Measurements from ENCODE around the gene SCAPER.

The SCAPER gene

DNA sequence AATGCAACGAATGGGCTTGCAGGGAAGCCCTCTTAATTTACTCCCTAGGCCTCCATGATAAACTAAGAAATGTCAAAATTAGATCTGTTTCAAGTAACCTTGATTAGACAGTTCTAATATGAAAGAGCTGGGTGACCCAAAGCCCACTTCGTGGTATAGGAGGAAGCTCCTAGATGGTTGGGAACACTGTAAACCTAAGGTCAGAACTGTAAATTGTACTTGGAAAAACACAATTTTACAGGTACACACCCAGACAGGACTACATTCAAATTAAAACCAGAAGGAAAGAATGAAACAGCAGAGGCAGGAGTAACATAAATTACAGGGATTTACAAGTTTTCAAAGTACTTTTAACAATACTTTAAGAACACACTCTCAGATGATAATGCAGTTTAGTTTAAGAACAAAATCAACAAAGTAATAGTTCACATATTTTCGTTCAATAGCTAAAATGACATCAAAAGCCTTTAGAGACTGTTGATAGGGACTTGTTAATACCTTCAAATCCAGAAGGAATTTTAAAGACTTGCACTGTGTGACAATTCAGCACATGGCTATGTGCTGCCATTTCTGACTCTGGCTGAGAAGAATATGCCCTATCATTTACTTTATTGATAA is 550.2 kb downstream of the SCAPER start:
- no peak for DNase-seq (ENCODE audit: low read depth, low spot score)

DNA sequence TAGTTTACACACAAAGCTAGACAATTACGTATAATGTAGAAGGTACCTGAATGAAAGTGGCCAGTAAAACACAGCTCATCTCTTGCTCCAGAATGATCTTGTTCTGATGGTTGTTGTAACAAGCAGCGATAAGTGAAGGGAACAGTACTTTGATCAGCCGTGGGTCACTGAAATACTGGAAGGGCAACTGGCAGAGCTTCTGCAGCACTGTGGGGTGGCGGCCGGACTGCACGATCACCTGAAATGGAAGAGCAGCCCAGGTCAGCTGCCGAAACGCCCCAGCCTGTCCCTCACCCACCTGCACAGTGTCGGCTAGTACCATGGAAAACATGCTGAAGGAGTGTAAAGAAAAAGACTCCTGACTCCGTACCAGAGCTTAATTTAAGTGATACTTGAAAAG is 551.2 kb downstream of the SCAPER start:
- no peak for DNase-seq (ENCODE audit: low read depth, low spot score)

DNA sequence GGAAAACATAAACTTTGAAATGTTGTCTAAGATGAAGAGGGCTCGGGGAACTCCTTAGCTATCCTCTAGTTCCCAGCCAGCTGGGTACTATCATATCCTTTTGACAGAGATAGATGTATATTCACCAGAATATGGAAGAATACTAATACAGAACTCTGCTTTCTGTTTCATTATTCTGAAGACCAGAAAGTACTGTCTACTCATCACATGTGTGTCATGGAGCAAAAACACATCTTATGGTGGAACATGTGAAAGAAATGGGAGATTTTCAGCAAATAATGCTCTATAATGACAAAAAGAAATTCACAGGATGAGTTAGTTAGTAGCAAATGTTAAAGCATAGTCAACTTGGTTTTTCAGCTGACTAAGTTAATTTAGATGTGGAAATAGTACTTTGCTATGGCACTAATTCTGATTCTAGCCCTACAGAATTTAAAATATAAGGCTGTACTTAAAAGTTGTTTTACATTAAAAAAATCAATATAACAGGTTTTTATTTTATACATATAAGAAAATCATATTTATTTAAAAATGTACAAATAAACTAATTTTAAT is 552.0 kb downstream of the SCAPER start:
- no peak for DNase-seq (ENCODE audit: low read depth, low spot score)

DNA sequence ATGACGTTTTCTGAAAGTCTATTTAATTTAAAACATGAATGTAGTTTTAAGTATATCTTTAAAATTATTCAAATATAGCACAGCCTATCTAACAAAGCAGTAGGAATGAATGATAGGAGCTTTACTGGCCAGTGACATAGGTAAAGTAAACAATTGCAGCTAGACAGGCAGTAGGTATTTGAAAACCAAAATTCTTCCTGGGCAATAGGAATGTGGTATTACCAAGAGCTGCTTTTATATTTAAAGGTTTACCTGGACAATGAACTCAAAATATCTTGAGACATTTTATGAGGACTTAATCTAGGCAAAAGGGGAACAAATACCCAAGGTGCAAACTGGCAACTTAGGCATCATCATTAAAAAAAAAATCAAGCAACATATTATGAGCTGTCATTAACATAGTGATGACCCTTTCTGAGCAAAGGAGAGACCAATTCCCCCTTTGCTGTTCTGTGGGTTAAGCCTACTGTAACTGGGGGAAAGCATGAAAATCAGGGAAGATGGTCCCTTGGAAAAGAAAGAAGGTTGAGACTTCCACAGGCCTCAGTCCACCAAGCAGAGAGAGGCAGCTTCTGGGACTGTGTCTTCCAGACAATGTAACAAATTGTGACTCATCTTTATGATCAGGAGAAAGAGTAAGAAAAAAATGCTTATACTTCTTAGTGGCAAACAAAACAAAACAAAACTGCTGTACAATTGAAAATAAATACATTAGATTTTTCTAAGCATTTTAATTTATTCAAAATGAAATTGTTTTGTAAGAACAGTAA is 555.7 kb downstream of the SCAPER start:
- no peak for DNase-seq (ENCODE audit: low read depth, low spot score)

DNA sequence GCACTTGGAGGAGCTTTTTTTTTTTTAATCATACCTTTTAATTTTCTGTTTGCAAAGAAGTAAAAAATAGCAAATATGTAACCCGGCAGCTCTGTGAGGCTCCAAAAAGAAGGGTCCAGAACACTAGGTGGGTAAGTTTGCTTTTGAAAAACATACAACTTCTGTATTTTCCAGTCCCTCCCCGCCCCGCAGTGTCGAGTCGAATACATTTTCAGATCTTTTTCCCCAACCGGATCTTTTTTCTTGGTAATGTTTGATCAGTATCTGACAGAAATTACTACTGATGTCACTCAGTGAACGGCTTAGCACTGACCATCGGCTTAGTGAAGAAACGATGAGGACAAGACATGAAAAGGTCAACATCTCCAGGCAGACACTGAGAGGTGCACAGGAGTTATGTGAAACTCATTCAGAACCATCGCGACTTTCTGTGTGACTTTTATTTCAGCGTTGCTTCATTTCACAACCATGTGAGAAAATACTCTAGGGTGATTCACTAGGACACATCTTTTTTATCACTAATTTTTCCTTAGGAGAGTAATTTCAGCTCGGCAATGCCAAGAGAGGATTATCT is 557.6 kb downstream of the SCAPER start:
- DNase-seq (ENCODE audit: low read depth, low spot score), result peak; percentile 36

DNA sequence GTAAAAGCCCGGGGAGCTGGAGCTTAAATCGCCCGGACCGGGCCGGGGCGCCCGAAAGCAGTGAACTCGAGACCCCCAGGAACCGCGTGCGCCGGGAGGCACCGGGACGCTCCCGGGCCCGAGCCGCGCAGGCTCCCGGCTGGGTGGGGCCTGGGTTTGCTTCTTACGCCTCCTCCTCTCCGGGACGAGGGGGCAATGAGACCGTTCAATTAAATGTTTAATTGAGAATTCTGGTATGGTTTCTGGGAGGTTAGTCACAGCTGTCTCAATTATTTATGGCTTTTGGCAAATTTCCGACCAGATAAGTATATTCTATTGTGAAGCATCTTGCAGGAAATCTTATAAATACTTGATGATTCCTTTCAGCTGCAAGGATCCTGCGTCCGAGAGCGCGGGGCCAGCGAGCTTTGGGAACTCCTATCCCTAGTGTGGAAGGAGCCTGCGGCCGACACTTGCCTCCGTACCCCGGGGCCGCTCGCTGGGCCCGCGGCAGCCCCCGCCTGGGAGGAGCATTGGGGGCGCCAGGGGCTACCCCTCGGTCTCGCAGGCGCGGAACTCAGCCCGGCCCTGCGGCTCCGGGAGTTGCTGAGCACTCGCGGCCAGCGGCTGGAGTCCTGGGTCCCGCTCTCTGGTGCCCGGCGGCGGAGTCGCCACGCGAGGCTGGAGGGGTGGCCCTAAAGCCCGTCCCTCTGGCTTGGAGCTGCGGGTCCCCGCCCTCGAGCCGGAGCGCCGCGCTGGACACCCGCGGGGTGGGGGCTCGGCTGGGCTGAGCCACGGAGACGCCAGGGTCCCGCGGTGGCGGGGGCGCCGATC is 558.3 kb downstream of the SCAPER start:
- peak; percentile 55 for DNase-seq (ENCODE audit: low read depth, low spot score)

DNA sequence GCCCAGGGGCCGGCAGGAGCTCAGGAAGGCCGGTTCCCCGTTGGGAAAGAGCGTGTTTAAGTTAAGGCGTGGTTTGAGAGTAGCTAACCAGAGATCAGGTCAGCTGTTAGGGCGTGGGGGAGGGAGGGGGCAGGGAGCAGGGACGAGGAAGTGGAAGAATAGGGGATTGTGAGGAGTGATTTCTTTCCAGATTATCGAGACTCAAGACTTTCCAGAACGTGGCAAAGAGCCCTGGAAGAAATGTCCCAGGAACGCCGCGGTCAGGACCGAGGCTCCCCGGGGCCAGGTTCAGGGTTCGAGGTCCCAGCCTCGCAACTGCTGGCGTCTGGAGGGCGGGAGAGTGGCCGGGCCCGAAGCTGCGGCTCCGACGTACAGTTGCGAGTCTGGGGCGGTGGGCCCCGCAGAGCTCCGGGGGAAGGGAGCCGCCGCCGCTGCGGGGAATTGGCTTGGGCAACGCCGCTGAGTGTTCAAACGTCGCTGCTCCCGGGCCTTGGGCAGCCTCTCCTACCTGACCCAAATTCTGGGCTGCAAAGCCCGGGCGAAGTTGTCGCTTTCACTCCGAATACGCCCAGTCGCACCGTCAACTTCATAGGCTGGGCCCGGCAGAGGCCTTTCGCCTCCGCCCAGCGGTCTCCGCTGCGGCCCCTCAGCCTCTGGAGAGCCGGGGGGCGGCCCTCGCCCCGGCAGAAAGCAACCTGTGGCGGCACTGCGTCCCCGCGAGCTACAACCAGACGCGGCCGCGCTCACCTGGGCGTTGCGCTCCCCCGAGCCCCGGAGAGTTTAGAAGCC is 559.1 kb downstream of the SCAPER start:
- peak; percentile 51 for DNase-seq (ENCODE audit: low read depth, low spot score)

DNA sequence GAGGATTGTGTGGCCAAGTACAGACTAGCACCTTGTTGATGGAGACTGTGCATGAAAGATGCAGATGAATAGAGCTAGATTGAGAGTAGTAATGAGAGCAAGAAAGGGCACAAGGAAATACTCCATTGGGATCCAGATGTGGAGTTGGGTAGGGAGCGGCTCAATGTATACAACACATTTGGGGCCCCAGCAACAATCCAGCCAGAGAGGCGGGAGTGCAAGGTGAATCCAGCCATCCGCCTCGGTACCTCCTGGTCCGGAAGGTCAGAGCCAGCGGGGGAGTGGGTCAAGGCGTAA is 559.6 kb downstream of the SCAPER start:
- no peak for DNase-seq (ENCODE audit: low read depth, low spot score)

DNA sequence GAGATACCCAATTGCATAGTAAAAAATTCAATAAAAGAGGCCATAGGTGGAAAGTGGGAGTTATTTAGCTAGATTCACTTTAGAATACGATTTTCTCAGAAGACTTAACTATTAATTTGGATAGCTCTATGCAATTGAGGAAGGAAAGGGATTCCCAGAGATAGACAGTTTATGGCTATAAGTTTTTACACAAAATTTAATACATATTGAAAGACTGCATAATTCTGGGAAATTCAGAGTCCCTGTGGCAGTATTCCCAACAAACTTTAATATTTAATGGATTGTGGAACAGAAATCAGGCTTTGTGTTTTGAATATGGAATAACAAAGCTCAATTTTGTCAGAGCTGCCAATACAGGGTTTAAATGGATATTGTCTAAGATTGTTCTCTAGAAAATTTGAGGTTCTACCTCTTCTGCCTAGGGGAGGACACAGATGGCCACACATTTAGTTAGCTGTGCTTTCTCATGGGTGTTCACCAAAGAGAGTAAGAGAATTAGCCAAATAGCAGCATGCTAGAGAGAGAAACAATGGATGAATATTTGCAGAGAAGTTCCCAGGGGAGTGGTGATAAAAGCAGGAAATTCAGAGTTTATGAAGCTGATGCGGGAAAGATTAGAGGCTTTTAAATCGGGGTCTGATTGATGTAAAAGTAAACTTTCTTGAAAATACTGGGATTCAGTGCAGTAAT is 560.1 kb downstream of the SCAPER start:
- DNase-seq (ENCODE audit: low read depth, low spot score), result no peak

DNA sequence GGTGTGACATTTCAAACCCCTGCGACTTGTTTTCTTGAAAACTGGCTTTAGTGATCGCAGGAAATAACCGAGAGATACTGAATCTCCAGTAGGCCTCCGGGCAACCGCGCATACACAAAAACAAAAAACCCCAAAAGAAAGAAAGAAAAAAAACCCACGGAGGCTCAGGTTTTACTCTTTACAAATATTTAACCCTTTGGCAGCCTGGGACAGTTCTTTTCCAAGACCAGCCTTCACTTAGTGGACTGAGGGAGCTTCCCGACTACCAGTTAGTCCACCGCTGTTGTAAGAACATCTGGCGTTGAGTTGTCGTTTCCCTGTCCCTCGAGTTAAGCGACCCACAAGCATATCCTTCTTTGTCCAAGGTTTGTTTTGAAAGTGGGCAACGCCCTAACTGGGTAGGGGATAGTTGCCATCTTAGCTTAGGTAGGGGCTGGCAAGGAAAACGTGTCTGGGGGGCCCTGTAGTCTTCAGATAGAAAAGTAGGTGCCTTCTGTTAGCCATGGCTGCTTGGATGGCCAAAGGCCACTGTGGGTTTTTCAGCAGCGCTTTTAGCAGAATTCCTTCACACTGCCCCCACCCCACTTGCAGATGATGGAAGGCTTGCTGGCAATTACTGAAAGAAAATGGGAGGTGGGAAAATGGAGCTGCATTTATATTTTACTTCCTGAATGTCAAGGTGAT is 561.7 kb downstream of the SCAPER start:
- DNase-seq (ENCODE audit: low read depth, low spot score), result peak; percentile 38

DNA sequence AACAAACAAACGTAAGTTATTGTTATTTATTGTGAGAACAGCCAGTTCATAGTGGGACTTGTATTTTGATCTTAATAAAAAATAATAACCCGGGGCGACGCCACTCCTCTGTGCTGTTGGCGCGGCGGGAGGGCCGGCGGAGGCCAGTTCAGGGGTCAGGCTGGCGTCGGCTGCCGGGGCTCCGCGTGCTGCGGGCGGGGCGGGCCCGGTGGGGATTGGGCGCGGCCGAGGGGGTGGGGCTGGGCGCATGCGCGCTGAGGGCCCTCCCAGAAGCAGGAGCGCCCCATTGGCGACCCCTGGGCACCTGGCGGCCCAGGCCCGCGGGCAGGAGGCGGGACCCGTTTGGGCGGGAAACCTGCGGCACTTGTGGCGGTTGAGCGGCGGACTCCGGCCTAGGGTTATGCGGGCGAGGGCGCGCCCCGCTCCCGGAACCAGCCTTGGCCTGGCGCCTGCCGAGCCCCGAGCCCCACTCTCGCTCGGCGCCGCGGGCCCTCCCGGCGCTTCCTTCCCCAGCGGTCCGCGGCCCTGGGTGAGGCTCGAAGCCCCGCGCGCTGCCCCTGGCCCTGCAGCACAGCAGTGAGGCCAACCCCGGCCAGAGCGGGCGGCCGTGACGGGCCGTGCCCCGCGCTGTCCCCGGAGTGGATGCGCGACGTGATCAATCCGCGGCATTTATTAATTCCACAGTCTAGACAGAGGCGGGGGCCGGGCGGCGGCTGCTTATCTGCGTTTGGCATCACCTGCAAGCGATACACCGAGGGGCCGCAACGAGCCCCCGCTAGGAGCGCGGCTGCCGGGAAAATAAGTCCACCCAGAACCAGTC is 562.5 kb downstream of the SCAPER start:
- peak; percentile 54 for DNase-seq (ENCODE audit: low read depth, low spot score)

DNA sequence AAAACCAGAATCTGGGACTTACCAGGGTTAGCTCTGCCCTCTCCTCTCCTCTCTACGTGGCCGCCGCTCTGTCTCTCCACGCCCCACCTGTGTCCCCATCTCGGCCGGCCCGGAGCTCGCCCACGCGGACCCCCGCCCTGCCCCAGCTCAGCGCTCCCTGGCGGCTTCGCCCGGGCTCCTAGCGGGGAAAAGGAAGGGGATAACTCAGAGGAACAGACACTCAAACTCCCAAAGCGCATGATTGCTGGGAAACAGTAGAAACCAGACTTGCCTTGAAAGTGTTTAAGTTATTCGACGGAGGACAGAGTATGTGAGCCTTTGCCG is 563.1 kb downstream of the SCAPER start:
- DNase-seq (ENCODE audit: low read depth, low spot score), result peak; percentile 53

DNA sequence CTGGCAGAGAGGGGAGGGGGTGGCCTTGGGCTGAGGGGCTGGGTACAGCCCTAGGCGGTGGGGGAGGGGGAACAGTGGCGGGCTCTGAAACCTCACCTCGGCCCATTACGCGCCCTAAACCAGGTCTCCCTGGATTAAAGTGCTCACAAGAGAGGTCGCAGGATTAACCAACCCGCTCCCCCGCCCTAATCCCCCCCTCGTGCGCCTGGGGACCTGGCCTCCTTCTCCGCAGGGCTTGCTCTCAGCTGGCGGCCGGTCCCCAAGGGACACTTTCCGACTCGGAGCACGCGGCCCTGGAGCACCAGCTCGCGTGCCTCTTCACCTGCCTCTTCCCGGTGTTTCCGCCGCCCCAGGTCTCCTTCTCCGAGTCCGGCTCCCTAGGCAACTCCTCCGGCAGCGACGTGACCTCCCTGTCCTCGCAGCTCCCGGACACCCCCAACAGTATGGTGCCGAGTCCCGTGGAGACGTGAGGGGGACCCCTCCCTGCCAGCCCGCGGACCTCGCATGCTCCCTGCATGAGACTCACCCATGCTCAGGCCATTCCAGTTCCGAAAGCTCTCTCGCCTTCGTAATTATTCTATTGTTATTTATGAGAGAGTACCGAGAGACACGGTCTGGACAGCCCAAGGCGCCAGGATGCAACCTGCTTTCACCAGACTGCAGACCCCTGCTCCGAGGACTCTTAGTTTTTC is 563.6 kb downstream of the SCAPER start:
- peak; percentile 62 for DNase-seq (ENCODE audit: low read depth, low spot score)

DNA sequence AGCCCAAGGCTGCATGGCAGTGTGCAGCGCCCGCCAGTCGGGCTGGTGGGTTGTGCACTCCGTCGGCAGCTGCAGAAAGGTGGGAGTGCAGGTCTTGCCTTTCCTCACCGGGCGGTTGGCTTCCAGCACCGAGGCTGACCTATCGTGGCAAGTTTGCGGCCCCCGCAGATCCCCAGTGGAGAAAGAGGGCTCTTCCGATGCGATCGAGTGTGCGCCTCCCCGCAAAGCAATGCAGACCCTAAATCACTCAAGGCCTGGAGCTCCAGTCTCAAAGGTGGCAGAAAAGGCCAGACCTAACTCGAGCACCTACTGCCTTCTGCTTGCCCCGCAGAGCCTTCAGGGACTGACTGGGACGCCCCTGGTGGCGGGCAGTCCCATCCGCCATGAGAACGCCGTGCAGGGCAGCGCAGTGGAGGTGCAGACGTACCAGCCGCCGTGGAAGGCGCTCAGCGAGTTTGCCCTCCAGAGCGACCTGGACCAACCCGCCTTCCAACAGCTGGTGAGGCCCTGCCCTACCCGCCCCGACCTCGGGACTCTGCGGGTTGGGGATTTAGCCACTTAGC is 564.3 kb downstream of the SCAPER start:
- peak; percentile 62 for DNase-seq (ENCODE audit: low read depth, low spot score)

DNA sequence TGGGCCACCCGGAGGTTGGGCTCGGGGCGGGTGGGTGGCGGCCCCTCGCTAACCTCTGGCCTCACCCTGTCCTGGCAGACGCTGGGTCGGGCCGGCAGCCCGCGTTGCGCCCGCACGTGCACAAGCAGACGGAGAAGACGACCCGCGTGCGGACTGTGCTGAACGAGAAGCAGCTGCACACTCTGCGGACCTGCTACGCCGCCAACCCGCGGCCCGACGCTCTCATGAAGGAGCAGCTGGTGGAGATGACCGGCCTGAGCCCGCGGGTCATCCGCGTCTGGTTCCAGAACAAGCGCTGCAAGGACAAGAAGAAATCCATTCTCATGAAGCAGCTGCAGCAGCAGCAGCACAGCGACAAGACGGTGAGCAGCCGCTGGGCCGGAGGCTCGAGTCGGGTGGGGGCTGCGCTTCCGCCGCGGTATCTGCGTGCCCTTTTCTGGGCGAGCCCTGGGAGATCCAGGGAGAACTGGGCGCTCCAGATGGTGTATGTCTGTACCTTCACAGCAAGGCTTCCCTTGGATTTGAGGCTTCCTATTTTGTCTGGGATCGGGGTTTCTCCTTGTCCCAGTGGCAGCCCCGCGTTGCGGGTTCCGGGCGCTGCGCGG is 564.8 kb downstream of the SCAPER start:
- peak; percentile 65 for DNase-seq (ENCODE audit: low read depth, low spot score)

DNA sequence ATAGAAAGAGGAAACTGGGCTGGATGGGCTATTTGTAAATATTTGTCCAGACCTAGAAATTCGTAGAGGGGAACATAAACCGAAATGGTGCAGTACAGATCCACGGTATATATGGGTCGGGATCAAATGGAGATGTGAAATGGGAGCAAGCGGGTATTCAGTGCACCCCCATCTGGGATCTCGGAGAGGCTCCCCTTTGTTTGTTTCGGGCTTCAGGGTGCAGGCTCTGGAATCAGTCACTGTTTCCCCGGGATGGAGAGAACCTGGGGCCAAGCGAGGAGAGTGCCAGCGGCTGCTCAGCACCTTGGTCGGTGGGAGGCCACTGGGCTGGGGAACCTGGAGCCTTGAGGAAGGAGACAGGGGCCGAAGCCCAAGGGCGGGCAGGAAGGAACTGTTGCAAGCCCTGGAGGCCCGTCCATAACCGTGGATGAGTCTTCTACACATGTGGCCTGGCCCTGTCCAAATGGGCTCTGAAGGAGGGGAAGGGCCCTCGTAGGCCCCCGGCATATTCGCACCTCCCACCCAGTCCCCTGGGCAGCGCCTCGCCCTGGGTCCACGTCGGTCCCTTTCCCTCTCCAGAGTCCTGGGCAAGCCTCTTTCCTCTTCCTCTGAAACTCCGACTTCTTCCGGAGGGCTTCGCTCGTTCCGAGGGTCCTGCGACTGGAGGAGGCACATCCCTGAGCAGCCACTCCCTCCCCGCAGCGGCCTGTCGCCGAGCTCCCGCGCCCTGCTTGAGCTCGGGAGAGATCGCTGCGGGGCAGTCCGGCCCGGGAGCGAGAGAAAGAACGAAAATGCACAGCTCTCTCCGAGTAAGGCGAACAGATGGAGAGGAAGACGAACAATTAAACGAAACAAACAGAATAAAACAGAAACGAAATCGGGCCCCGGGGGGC is 565.6 kb downstream of the SCAPER start:
- DNase-seq (ENCODE audit: low read depth, low spot score), result peak; percentile 56

All from ELF-1 (cell line).